ENCODE measurements around the gene ZFP42. TPM values are rescaled to one million over a fixed set of nuclear protein-coding genes. Genes with fewer than 3 reads are reported as not detected.
"Not testable (repeated sequence)": the region's sequence is repeated elsewhere in the genome, so short reads cannot be mapped to it uniquely, and the experiment has no call there.

The ZFP42 gene
- total RNA-seq, 1 donor from 2014 or later: under 0.01 TPM

DNA sequence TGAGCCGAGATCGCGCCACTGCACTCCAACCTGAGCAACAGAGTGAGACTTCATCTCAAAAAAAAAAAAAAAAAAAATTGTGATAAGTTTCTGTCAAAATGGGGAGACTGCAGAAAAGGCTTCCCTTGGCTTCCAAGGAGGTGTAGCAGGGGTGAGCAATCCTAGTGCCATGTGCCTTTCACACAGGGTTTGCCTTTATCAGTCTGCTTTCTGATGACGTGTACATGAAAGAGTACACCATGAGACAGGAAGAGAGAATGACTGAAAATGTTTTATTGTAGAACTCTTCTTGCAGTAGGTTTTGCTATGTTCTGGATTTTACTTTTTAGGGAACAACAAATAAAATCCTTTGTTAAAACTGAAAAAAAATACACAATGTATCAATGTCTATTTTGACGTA, 23.4 kb upstream of the ZFP42 start:
- Histone ChIP-seq H3K36me3 (ENCODE audit: control insufficient read depth, insufficient read depth, low read length) (no peaks in the 10 kb centered on the region), H3K4me3 (ENCODE audit: low read depth, low read length) (no peak overlapping the region), H3K27me3 (ENCODE audit: control insufficient read depth, insufficient read depth, low read length) (no peaks in the 10 kb centered on the region)
- no peak for TF ChIP-seq CTCF (IDR thresholded peaks at IDR 0.05; ENCODE audit: insufficient read depth, low read length, severe bottlenecking)
- DNase-seq (ENCODE audit: low read depth): no peak
- FAIRE-seq: no peak

- H3K4me3 ChIP-seq (ENCODE audit: low read depth, low read length): no peak overlapping the region
- no peak for FAIRE-seq
- no peaks in the 10 kb centered on the region for H3K36me3 ChIP-seq (ENCODE audit: control insufficient read depth, insufficient read depth, low read length)
- no peak for TF ChIP-seq CTCF (IDR thresholded peaks at IDR 0.05; ENCODE audit: insufficient read depth, low read length, severe bottlenecking)
- no peak for DNase-seq (ENCODE audit: low read depth)
- H3K27me3 ChIP-seq (ENCODE audit: control insufficient read depth, insufficient read depth, low read length): no peaks in the 10 kb centered on the region
Measured at GRCh38 chr4:187983746-187984145, 11.8 kb upstream of the ZFP42 start.

DNA sequence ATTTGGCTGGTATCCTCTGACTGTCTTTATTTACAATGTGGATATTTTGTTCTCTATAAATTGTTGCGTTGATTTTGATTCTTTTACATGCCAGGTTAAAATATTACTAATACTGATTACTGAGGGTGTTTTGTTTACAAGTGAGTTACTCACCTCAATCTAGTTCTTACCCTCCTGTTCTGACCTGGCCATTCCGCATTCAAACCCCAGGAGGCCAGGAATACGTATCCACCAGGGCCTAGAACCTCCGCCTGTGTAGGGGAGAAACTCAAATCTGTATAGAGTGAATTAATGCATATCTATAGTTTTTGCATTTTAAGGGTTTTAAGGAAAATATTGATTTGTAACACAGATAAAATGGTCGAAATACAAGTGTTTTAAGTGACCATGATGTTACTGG, 2.6 kb upstream of the ZFP42 start:
- TF ChIP-seq CTCF (IDR thresholded peaks at IDR 0.05; ENCODE audit: insufficient read depth, low read length, severe bottlenecking): no peak
- H3K36me3 ChIP-seq (ENCODE audit: control insufficient read depth, insufficient read depth, low read length): no peaks in the 10 kb centered on the region
- no peak for DNase-seq (ENCODE audit: low read depth)
- no peaks in the 10 kb centered on the region for H3K27me3 ChIP-seq (ENCODE audit: control insufficient read depth, insufficient read depth, low read length)
- FAIRE-seq: no peak
- H3K4me3 ChIP-seq (ENCODE audit: low read depth, low read length): no peak overlapping the region

DNA sequence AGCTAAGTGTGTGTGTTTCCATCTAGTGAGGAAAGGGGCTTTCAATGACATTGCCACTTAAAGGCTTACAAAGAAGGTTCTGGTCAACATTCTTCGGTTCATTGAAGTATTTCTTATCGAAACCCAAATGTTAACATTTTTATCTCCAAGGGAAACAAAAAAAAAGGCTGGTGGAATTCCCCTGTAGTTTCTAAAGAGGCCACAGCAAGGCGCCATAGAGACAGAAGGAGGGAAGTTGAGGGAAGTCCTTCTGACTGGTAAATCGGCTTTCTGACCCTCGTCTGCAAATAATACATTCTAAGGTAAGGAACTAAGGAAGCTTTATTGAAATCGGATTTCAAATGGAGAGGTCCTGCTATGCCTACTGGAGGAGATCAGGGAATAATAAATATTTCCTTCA, 1.7 kb upstream of the ZFP42 start:
- no peak for TF ChIP-seq CTCF (IDR thresholded peaks at IDR 0.05; ENCODE audit: insufficient read depth, low read length, severe bottlenecking)
- DNase-seq (ENCODE audit: low read depth): no peak

DNA sequence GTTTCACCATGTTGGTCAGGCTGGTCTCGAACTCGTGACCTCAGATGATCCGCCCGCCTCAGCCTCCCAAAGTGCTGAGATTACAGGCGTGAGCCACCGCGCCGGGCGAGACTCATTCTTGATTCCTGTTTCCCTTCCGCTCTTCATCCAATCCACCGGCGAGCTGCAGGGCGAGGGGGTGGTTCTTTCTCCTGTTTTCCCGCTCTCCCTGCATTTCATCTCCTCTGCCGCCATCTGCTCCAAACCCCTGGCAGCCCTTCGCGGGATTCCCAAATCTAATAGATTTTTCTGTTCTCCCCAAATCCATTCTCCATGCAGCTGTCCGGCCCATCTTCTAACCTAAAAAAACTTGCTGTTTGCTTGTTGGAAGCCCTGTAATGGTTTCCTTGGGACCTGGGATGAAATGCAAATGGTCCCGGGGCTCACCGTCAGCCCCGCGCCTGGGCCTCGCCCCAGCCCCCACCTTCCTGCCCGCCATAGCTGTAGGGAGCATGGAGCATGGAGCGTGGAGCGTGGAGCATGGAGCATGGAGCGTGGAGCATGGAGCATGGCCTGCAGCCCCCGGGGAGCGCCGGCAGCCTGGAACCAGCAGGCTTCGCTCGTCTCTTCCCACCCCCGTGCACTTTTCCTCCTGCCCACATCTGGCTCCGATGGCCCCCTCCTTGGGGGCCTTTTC, 1.1 kb downstream of the ZFP42 start:
- H3K4me3 ChIP-seq (ENCODE audit: low read depth, low read length): no peak overlapping the region
- FAIRE-seq (no peak), DNase-seq (ENCODE audit: low read depth) (no peak)
- no peaks in the 10 kb centered on the region for H3K36me3 ChIP-seq (ENCODE audit: control insufficient read depth, insufficient read depth, low read length)
- no peaks in the 10 kb centered on the region for H3K27me3 ChIP-seq (ENCODE audit: control insufficient read depth, insufficient read depth, low read length)
- no peak for TF ChIP-seq CTCF (IDR thresholded peaks at IDR 0.05; ENCODE audit: insufficient read depth, low read length, severe bottlenecking)

More for the DNA sequence above, 1.7 kb upstream of the ZFP42 start:
- no peak for FAIRE-seq
- Histone ChIP-seq H3K27me3 (ENCODE audit: control insufficient read depth, insufficient read depth, low read length) (no peaks in the 10 kb centered on the region), H3K4me3 (ENCODE audit: low read depth, low read length) (no peak overlapping the region), H3K36me3 (ENCODE audit: control insufficient read depth, insufficient read depth, low read length) (no peaks in the 10 kb centered on the region)

DNA sequence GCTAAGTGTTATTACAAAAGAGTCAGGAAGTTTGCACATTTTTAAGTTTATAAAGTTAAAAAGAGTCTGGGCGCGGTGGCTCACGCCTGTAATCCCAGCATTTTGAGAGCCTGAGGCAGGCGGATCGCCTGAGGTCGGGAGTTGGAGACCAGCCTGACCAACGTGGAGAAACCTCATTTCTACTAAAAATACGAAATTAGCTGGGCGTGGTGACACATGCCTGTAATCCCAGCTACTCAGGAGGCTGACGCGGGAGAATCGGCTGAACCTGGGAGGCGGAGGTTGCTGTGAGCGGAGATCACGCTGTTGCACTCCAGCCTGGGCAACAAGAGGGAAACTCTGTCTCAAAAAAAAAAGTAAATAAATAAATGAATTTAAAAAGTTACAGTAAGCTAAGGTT, 2.4 kb downstream of the ZFP42 start:
- H3K36me3 ChIP-seq (ENCODE audit: control insufficient read depth, insufficient read depth, low read length); DNase-seq (ENCODE audit: low read depth); H3K27me3 ChIP-seq (ENCODE audit: control insufficient read depth, insufficient read depth, low read length); FAIRE-seq; H3K4me3 ChIP-seq (ENCODE audit: low read depth, low read length): not testable (repeated sequence)

Data from bronchial epithelial cell (primary cell).